RWPE1 (cell line): ENCODE results near the gene RGR.

Experiments
- CTCF ChIA-PET: fragments of 350-600 bp; sonication (Branson Sonifier 250); formaldehyde crosslinking; extraction: SDS; loops from one replicate; lab custom pipeline; 2021; lab: Yijun Ruan, JAX
- POLR2A ChIA-PET: fragments of 400-600 bp; formaldehyde crosslinking; extraction: SDS; loops from one replicate; lab custom pipeline; 2020; ENCODE audit warnings: antibody characterized with exemption; ENCODE audit not compliant: low non-redundant PET; lab: Yijun Ruan, JAX
- DNase-seq: peaks from one replicate; pipeline ENCODE4 v3.0.0; 2012; ENCODE audit warnings: low spot score
- H3K27ac ChIP-seq: fragments of 450-650 bp; 2 replicates; pipeline ENCODE4 v1.5.1; 2017
- CTCF ChIP-seq: fragments of 450-650 bp; conservative IDR thresholded peaks from 2 replicates; pipeline ENCODE4 v1.5.1; 2017; ENCODE audit warnings: low read depth, mild to moderate bottlenecking

Gene RGR

GRCh38 chr10:84226616-84227015 lies 18.2 kb upstream of the RGR start:
- DNase-seq, result no peak
- no peak overlapping the region for H3K27ac ChIP-seq
- TF ChIP-seq CTCF, result no peak
- CTCF ChIA-PET, result no interaction called here
- POLR2A ChIA-PET, result no interaction called here

- no peak for DNase-seq
- no peak overlapping the region for H3K27ac ChIP-seq
- no peak for TF ChIP-seq CTCF
- POLR2A ChIA-PET, result no interaction called here
- CTCF ChIA-PET, result no interaction called here
Observed at GRCh38 chr10:84227810-84228209, 17.0 kb upstream of the RGR start.

- DNase-seq, result no peak
- POLR2A ChIA-PET, result no interaction called here
- CTCF ChIA-PET, result no interaction called here
- no peak for TF ChIP-seq CTCF
- no peak overlapping the region for H3K27ac ChIP-seq
Observed at GRCh38 chr10:84230359-84230758, 14.5 kb upstream of the RGR start.

GRCh38 chr10:84232376-84232775 lies 12.5 kb upstream of the RGR start:
- ChIA-PET CTCF (interaction anchor here (0.6 kb wide), 1 partner anchor 1760 kb away, joined by 3 read pairs; no protein-coding TSS in a partner anchor), POLR2A (no interaction called here)
- no peak overlapping the region for H3K27ac ChIP-seq
- no peak for TF ChIP-seq CTCF
- DNase-seq, result no peak

GRCh38 chr10:84233940-84234339 lies 10.9 kb upstream of the RGR start:
- ChIA-PET POLR2A (no interaction called here), CTCF (interaction anchor here (0.8 kb wide), 1 partner anchor 16 kb away, joined by 3 read pairs; no protein-coding TSS in a partner anchor)
- DNase-seq, result no peak

GRCh38 chr10:84234479-84234878 lies 10.4 kb upstream of the RGR start:
- ChIA-PET CTCF (interaction anchor here (0.8 kb wide), 1 partner anchor 15 kb away, joined by 3 read pairs; no protein-coding TSS in a partner anchor), POLR2A (no interaction called here)
- no peak for TF ChIP-seq CTCF
- DNase-seq, result no peak
- no peak overlapping the region for H3K27ac ChIP-seq

More at GRCh38 chr10:84233940-84234339, 10.9 kb upstream of the RGR start:
- no peak for TF ChIP-seq CTCF
- no peak overlapping the region for H3K27ac ChIP-seq

GRCh38 chr10:84235096-84235495 lies 9.8 kb upstream of the RGR start:
- H3K27ac ChIP-seq, result no peak overlapping the region
- CTCF ChIA-PET, result no interaction called here
- POLR2A ChIA-PET, result no interaction called here
- TF ChIP-seq CTCF, result no peak
- DNase-seq, result no peak
